K562 (cell line): Measurements from ENCODE around the gene GPR37L1.

Experiments
- GATAD2B ChIP-seq: fragments of 450-650 bp; IDR thresholded peaks from 2 replicates; pipeline ENCODE4 v1.6.1; 2017; ENCODE audit warnings: mild to moderate bottlenecking, borderline replicate concordance
- RBM14 ChIP-seq: fragments of 200-400 bp; formaldehyde crosslinking; IDR thresholded peaks from 2 replicates; pipeline ENCODE4 v1.6.1; 2018; ENCODE audit warnings: low read depth, mild to moderate bottlenecking, low read length, moderate library complexity, borderline replicate concordance; ENCODE audit not compliant: insufficient read depth
- SREBF2 ChIP-seq: sonication (generic); formaldehyde crosslinking; IDR thresholded peaks from 2 replicates; pipeline ENCODE4 v1.4.0; 2020; ENCODE audit warnings: mild to moderate bottlenecking, missing genetic modification reagents
- TF ChIP-seq, protein P1 (sequence below): fragments of 250-450 bp; sonication (Bioruptor Pico); IDR thresholded peaks from 2 replicates; pipeline ENCODE4 v1.8.0; 2022; ENCODE audit warnings: inconsistent platforms
- TF ChIP-seq, protein P2 (sequence below), 3 experiments: IDR thresholded peaks in 2 of 3; conservative IDR thresholded peaks in 1 of 3; 2 replicates each; pipeline ENCODE4 v1.5.1; 2011 to 2012; ENCODE audit warnings: low read length in 3 of 3, mild to moderate bottlenecking in 3 of 3, control low read depth in 2 of 3, improper control_type of control experiment in 1 of 3, inconsistent platforms in 1 of 3, low read depth in 1 of 3, mixed read lengths in 1 of 3, moderate library complexity in 1 of 3; ENCODE audit not compliant: insufficient read depth in 2 of 3

DNA sequence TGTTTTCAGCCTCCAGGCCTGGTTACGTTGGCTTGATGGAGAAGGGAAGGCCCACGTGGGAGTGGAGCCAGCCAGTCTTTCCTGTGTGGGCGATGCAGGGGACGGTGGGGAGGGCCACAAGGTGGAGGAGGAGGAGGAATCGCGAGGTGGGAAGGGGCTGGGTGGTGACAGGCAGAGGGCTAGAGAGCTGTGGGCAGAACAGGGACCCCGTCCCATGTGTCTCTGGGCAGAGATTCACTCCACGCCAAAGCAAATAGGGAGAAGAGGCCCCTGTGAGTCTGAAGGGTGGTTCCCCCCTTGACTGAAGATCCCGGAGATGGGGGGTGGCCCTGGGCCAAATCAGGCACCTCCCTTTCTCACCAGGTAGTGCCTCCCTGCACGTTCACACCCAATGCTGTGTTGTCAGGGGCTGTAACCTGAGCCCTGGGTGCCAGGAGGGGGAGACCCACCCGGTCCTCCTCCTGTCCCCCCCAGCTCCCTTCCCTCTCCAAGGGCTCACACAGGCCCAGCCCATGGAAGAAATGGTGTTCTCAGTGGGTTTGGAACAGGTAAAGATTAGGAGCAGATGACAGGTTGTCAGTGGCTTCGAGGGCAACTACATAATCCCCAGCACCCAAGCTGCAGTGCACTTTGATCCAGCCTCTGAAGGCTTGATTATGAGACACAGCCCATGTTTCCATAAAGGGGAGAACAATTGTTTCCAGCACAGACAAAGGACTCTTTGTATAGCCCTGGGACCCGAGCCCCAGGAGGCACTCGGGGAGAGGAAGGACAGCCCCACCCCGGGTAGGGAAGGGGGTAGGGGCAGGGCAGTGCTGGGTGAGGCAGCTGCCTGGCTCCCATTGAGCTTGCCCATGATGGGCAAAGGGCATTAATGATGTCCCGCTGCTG, 37.7 kb upstream of the GPR37L1 start:
- TF ChIP-seq GATAD2B (no peak), SREBF2 (CRISPR knock-in tag) (no peak), RBM14 (no peak)
- TF ChIP-seq, protein P1, sequence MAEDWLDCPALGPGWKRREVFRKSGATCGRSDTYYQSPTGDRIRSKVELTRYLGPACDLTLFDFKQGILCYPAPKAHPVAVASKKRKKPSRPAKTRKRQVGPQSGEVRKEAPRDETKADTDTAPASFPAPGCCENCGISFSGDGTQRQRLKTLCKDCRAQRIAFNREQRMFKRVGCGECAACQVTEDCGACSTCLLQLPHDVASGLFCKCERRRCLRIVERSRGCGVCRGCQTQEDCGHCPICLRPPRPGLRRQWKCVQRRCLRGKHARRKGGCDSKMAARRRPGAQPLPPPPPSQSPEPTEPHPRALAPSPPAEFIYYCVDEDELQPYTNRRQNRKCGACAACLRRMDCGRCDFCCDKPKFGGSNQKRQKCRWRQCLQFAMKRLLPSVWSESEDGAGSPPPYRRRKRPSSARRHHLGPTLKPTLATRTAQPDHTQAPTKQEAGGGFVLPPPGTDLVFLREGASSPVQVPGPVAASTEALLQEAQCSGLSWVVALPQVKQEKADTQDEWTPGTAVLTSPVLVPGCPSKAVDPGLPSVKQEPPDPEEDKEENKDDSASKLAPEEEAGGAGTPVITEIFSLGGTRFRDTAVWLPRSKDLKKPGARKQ (CRISPR knock-in tag) = no peak
- TF ChIP-seq, protein P2, sequence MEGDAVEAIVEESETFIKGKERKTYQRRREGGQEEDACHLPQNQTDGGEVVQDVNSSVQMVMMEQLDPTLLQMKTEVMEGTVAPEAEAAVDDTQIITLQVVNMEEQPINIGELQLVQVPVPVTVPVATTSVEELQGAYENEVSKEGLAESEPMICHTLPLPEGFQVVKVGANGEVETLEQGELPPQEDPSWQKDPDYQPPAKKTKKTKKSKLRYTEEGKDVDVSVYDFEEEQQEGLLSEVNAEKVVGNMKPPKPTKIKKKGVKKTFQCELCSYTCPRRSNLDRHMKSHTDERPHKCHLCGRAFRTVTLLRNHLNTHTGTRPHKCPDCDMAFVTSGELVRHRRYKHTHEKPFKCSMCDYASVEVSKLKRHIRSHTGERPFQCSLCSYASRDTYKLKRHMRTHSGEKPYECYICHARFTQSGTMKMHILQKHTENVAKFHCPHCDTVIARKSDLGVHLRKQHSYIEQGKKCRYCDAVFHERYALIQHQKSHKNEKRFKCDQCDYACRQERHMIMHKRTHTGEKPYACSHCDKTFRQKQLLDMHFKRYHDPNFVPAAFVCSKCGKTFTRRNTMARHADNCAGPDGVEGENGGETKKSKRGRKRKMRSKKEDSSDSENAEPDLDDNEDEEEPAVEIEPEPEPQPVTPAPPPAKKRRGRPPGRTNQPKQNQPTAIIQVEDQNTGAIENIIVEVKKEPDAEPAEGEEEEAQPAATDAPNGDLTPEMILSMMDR (IDR thresholded peaks at IDR 0.05 in 2 of 3, conservative IDR thresholded peaks at IDR 0.05 in 1 of 3; ENCODE audit: insufficient read depth in 2 of 3, low read depth in 1 of 3, low read length in 3 of 3) = no peak
